NCI-H1436 treated with DMSO at 0.1 percent for 48 hours (cell line): ENCODE measurements around the gene RAB43.
"Not testable (repeated sequence)": the region's sequence is repeated elsewhere in the genome, so short reads cannot be mapped to it uniquely, and the experiment has no call there.

ENCODE experiments used
- DNase-seq: peaks from one replicate; lab custom pipeline; 2025; lab: John Stamatoyannopoulos, UW

RAB43 gene

DNA sequence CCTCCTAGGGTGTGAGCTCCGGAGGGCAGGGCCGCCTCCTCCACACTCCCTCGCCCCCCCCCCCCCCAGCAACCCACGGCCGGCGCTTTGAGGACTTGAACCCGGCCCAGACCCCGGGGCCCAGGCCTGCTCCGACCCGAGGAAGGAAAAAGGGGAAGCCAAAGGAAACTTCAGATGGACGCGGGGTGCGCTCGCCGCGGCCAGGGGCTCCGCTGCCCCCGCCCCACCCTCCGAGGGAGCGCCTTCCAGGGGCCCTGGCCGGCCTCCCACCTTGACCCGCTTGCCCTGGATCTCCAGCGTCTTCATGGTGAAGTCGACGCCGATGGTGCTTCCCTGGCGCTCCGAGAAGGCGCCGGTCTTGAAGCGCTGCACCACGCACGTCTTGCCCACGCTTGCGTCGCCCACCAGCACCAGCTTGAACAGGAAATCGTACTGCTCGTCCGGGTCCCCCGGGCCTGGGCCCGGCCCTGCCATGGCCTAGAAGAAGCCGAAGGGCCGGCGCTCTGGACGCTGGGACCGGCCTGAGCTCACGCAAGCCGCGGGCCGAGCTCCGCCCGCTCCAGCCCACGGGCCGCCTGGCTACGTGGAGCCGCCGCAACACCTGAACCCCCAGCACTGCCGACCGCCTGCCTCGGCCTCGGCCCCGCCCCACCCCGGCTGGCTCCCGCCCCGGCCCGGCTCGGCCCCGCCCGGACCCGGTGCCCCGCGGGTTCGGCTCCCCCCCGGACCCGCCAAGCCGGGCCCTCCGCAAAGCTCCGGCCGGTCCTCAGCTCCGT is 400 bp downstream of the RAB43 start:
- no peak for DNase-seq

DNA sequence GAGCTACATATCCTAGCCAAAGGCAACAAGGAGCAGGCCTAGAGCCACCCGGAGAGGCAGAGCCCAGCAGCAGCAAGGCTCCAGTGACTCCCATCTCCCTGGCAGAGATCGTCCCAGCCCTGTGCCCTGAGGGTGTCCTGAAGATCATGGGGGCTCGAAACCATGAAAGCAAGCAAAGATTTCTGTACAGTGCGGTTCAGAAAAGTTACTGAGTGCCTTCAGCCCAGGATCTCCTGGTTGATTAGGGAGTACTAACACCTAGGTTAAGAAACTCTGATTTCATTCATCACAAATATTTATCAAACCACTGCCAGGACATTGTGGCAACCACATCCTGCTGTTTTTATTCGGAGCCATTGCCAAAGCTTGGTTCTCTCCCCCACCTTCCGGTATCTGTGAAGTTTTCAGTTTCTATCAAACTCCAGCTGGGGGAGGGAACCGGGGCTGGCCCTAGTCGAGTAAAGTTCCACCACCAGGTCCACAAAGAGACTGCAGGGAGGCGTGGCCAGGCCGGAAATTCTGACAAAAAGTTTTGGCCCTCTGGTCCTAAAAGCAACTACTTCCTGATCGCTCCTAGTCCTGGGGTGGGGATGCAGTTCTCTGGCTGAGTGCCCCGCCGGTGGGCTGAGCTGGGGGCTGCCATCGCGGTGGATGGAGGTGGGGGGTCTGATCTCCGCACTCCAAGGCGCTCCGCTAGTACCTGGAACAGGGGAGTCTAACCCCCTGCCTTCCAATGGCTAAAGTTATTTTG is 1.2 kb downstream of the RAB43 start:
- DNase-seq = no peak

DNA sequence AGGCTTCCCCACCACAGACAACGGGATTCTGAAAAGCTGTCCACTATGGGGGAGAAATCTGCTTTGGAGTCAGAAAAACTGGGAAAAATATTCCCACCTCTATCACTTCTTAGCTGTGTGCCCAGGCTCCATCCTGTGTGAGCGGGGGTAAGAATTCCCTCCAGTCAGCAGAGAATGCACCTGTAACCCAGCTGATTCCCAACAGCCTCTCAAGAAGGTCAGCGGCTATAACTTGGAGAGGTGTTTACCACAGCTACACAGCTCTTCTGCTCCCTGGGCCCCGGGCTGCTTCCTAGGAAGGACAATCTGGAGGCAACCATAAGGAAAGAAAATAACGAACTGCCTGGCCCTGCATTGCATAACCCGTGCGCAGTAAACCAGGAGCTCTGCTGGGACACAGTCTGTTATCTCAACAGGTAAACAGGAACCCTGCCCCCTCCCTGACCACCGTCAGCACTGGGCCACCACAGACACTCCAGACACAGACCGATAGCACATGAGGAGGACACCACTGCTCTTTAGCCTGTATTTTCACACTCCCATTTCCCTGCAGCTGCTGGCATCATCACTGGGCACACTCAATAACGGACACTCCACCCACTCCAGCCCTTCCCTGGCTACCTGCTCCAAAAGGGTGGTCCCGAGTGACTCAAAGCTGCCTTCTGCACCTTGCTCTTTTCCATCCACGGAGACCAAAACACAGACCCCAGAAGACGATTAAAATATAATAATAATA is 2.1 kb downstream of the RAB43 start:
- no peak for DNase-seq

DNA sequence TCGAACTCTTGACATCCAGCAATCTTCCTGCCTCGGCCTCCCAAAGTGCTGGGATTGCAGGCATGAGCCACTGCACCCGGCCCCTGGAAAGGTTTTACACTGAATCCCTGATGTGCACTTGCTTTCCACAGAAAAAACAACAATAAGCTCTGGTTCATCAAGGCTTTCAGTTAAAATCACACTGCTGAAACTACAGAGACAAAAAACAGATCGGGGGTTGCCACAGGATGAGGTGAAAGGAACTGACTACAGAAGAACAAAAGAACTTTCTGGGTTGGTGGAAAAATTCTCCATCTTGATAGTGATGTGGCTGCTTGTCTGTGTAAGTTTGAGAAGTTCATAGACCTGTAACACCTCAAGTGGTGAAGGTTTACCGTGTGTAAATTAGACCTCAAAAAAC is 2.9 kb downstream of the RAB43 start:
- DNase-seq = no peak

DNA sequence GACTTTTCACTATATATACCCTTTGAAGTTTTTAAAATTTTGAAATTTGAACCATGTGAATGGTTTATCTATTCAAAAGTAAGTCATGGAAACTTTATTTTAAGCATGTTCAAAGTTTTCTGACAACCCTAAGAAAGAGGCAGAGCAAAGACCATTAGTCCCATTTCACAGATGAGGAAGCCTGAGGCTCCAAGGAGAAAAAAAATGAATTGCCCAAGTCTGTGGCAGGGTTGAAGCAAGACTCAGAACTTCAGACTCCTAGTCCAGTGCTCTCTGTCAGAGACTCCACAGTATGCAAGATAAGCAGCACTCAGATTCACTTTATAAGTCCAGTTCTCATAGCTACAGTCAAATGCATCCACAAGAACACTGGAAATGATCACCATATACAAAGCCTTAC is 4.5 kb downstream of the RAB43 start:
- no peak for DNase-seq

DNA sequence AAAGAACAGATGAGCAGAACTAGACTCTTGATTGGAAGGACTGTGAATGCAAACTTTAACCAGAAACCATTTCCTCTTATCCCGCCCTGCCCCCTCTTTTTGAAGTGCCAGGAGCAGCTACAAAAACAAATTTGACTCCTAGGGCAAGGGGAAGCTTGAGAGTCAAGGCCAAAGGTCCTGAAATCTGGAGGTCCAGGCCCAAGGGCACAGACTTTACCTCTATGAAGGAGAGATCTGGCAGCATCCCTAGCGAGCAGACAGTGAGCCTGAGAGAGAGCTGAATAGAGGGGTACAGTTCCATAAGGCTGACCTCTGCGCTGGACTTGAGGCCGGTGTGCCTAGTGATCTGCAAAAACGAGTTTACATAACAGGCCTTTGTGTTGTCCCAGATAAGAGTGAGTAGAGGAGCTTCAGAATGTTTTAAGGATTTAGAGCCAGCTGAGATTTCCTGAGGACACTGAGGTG is 5.1 kb downstream of the RAB43 start:
- no peak for DNase-seq

DNA sequence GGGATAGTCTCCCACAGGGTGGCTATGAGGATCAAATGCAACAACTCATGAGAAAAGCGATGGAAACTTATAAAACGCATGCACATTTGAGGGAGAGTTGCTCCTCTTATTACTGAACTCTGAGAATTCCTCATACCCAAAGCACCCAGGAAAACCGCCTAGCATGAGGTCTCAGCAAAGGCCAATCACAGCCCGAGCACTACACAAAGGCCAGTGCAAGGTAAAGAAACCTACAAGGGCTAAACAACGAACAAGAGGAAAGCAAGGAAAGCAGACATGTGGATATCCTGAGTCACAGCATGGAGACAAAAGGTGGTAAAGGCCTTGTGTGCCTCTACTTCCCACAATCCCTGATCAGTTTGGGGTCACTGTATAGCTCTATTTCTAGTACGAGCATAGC is 7.1 kb downstream of the RAB43 start:
- DNase-seq = no peak

DNA sequence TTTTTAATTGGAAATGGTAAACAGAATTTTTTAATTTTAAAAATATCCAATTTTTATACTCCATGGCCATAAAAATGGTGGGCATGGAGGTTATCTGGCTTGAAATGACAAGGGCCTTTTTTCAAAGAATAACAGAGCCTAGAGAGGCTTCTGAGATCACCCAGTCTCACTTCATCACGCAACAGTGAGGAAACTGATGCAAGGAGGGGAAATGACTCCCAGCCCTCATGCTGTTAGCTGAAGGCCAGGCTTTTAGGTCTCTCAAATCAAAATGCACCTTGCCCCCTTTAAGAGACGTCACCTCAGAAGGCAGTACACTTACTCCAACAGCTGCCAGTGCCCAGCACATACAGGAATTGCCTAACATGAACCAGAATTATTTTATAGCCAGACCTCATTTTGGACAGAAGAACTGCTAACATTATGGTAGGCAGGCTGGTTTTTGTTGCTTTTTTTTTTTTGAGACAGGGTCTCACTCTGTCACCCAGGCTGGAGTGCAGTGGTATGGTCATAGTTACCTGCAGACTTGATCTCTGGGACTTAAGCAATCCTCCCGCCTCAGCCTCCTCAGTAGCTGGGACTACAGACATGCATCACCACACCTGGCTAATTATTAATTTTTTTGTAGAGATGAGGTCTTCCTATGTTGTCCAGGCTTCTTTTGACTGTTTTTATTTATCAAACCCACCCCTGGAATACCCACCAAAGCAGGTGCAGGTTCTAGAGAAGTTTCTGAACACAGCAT is 9.1 kb downstream of the RAB43 start:
- no peak for DNase-seq

DNA sequence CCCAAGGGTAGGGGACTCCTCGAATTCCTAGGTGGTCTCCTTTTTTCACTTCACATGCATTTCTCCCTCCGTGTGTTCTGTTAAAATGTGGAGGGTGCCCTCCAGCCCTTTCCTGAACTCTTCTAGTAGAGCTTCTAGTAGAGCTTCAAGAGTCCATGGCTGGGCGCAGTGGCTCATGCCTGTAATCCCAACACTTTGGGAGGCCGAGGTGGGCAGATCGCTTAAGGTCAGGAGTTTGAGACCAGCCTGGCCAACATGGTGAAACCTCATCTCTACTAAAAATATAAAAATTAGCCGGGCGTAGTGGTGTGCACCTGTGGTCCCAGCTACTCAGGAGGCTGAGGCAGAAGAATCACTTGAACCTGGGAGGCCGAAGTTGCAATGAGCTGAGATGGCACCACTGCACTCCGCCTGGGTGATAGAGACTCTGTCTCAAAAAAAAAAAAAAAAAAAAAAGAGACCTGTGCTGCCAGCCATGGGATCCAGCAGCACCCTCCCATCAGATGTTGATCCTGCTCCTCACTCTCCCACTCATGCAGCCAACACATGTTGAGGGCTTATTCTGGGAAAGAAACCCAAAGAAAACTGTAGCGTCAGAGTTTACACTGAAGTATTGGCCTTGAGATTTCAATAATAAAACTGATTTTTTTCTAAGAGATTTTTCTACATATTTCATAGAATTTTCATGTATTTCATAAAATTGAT is 10.4 kb downstream of the RAB43 start:
- DNase-seq = not testable (repeated sequence)

DNA sequence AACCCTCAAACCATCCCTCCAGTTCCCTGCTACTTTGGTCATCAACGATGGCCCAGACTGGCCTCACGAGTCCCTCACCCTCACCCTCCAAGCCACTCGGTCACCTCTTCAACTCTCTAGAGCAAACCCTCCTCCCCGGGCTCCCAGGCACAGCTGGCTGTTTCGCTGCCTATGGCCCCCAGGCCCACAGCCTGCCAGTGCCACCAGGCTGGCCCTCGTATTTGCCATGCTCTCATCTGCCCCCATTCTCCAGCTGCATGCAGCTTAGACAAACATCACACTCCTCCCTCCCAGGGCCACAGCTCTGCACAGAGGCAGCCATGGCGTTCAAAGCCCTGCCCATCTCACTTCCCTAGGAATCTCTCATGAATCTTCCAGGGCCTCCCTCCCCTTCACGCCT is 13.8 kb downstream of the RAB43 start:
- no peak for DNase-seq

DNA sequence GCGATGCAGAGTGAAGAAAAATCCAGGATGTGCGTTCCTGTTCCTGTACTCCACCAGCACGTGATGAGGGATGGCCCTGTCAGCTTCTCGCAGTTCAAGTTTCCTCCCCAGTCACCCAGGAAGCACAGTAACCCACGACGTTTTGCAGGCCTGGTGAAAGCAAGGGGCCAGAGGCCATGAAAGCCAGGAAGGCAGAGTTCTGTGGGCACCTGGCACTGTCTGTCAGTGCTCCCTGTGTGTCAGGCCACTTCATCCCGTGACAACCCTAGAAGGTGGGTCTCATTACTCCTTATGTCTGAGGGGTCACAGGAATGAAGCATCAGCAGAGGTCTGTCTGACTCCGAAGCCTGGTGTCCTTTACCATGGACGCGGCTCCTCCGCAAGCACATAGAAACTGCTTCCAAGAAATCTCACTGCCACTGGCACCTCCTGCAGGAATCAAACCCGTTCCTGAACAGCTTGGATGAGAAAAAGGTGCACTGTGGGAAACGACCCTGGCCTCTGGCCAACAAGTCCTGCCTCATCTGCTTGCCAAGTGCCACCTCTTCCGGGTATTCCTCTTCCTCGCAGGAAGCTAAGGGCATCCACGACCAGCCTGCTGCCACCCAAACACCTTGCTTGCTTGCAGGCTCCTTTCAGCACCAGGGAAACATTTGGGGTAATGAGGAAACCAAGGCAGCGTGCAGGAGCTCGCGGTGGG is 14.6 kb downstream of the RAB43 start:
- no peak for DNase-seq

DNA sequence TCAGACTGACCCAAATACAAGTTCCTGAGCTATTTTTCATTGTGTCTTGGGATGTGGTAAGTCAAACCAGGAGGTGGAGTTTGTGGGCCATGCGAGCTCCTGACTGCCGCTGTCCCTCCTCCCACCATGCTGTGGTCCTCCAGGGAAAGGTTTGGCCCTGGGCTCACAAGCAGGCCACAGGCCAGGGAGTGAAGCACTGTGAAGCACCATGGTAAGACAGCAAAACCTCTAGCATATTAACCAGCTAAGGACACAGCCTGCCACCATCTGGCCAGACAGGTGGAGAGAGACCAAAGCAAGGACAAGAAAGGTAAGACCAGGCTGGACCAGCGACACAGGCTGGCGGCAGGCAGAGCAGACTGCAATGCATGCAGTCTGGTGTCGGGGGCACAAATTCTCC is 15.3 kb downstream of the RAB43 start:
- no peak for DNase-seq

DNA sequence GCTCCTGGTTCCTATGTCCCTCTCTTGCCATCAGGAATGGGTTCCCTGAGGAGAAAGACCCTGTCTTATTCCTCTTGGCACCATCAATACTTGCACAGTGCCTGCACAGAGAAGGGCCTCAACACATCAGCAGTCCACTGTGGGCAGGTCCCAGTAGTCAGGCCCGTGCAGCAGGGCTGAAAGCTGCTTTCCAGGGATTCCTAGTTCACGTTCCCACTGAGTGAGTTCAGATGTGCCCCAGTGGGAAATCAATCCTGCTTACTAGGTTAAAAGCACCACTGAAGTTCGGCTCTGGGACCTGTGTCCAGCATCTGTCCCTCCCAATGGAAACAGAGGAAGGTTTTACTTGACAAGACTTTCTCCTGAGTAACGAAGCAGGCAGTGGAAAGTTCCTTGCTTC is 15.7 kb downstream of the RAB43 start:
- no peak for DNase-seq

DNA sequence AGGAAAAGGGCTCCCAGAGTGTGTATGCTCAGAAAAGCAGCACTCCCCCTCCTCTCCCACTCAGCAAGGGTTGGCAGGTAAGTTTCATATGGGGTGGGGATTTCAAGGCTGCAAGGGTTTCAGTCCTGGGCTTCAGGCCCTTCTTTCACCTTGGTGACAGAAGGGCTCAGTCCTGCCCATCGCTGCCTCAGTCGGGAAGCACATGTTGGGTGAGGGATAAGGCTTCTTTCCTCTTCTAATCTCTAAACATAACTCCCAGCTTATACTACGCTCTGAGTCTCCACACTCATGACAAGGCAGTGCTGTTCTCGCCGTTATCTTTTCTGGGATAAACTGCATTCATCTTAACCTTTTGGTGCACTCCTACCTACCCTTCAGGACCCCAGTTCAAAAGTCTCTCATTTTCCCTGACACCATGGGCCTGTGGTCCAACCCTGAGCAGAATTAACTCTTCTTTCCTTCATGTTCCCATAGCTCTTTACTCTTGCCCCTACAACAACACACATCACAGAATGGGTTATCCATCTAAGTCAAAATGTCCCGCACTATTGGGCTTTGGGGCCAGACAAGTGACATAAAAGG is 17.0 kb downstream of the RAB43 start:
- DNase-seq = no peak

DNA sequence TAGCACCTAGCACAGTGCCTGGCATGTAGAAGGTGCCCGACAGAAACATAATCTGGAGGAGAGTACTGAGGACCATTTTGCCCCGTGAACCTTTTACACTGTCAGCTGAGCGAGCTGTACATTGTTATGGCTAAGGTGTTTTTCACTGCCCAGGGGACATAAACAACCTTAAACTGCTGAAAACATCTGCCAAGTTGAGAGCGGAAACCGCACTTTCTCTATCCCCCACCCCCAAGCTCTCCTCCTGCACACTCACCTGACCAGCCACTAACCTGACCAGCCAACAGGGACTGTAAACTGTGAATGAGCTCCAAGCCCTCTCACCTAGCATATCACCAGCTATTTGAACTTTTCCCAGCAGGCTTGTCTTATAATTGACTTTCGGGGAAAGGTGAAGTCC is 17.6 kb downstream of the RAB43 start:
- DNase-seq = no peak

DNA sequence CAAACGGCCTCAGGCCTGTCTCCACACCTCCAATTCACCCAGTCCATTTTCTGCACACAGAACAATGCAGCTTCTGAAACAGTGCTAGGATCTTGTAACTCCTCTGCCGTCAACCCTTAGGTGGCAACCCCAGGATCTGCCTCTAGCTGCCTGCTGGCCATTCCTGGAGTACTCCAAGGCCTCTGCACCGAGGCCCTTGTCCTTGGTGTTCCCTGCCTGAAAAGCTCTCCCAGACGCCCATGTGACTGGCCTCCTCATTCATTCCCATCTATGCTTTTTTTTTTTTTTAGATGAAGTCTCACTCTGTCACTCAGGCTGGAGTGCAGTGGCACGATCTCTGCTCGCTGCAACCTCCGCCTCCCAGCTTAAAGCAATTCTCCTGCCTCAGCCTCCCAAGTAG is 18.3 kb downstream of the RAB43 start:
- no peak for DNase-seq

DNA sequence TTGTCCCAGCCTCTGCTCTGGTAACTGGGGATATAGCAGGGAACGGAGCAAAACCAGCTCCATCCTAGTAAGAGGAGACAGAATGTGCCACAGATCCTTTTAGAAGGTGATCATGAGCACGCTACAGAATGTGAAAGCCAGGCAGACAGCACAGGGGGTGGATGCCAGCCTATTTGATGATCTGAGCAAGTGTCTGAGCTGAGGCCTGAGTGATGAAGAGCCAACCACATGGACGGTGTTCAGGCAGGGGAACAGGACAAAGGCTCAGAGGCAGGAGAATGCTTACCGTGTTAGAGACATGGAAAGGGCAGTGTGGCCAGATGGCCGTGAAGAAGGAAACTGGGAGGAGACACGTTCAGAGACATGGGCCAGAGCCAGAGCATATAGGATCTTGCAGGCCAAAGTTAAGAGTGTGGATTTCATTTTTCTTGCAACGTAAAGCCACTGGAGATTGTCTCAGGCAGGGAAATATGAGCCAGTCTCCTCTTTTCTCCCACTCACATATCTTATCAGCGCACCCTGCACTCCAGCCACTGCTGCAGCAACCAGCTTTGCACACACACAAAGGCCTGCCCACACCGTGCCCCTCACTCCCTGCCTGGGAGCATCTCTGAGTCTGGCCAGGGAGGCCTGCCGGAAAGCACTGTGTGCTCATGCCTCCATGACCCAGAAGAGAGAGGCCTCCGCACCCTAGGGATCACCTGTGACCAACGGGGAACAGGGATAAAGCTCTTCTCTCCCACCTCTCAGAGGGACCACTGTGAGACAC is 20.1 kb downstream of the RAB43 start:
- no peak for DNase-seq

DNA sequence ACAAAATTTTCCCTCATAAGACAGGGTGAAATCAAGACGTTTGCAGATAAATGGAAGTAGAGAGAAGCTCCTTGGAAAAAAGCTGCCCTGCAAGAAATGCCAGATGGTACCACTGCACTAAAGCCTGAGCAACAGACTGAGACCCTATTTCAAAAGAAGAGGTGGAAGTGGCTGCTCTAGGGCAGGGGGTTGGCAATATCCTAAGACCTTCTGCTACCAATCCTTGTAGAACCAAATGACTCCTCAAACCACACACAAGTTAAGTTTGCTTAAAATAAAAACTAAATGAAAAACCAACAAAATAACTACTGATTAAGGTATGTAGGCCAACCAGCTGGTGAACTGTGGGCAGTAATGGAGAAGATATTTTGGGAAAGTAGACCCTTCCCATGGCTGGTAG is 21.3 kb downstream of the RAB43 start:
- DNase-seq = no peak

DNA sequence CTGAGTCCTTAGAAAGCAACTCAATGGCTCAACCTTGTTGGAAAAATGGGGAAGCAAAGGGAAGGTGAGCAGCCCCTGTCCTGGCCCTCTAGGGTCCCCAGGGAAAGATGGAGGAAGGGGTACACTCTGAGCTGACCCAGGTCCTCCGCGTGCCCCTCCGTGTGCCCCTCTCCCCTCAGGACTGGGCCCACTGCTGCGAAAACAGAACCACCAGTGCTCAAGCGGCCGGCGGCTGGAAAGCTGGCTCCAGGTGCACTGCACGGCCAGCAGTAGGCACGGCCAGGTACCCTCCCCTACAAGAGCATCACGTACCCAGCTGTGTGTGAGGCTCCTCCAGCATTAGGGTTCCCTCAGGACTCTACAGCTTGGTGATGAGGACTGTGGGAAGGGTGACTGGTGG is 26.3 kb downstream of the RAB43 start:
- DNase-seq = no peak

DNA sequence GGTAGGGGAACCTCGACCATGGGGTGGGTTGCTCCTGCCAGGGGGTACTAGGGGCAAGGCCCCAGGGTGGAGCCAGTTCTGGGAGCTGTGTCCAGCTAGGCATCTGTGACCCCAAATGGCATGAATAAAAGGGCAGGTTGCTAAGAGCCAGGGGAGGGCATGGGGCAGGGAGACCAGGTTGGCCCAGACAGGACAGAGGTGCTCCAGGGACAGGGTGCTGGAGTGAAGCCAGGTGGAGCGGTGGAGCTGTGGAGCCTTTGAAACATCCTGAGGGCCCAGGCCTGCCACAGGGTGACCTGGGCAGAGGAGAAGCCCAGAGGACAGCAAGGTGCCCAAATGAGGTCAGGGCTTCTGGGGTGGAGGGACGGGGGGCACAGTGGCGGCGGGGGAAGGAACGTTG is 33.3 kb downstream of the RAB43 start:
- DNase-seq = not testable (repeated sequence)
